ENCODE measurements around the gene ZNF385B. TPM values are rescaled to one million over a fixed set of nuclear protein-coding genes. Genes with fewer than 3 reads are reported as not detected.

ZNF385B gene
- total and polyA plus RNA-seq, 2 donors from 2014 or later: 5.9 to 10.9 TPM

GRCh38 chr2:179440642-179441251, 420.7 kb downstream of the ZNF385B start:
- DNase-seq (peak in 1 of 5 donors; percentile 25), FAIRE-seq (peak; percentile 74)
- H3K9ac ChIP-seq (ENCODE audit: low read length in 3 of 3): no peak overlapping the region
- H3K27ac ChIP-seq (ENCODE audit: low read depth in 2 of 2, low read length in 2 of 2): no peak overlapping the region
- H3K36me3 ChIP-seq (ENCODE audit: control insufficient read depth in 2 of 3, insufficient read depth in 3 of 3, low read length in 3 of 3): no peaks in the 10 kb centered on the region
- H3K27me3 ChIP-seq (ENCODE audit: control insufficient read depth, insufficient read depth, low read length): no peaks in the 10 kb centered on the region
- H3K4me1 ChIP-seq (ENCODE audit: control insufficient read depth in 2 of 3, insufficient read depth in 2 of 3, low read depth in 1 of 3, low read length in 3 of 3): peaks cover 0 to 4% (median 0%) of the 10 kb centered on the region in 3 donors
- intact Hi-C loops (cut with DNase I): loop anchor here (10.0 kb wide), 1 partner anchor 226 kb away; no protein-coding TSS in a partner anchor
- H3K4me3 ChIP-seq (ENCODE audit: low read length in 3 of 3): no peak overlapping the region
- TF ChIP-seq CTCF (IDR thresholded peaks at IDR 0.05; ENCODE audit: borderline replicate concordance, extremely low read depth, insufficient read depth): peak; percentile 39
- H3K9me3 ChIP-seq (ENCODE audit: control insufficient read depth in 2 of 3, insufficient read depth in 1 of 3, low read length in 3 of 3): no peaks in the 10 kb centered on the region

- H3K36me3 ChIP-seq (ENCODE audit: control insufficient read depth in 2 of 3, insufficient read depth in 3 of 3, low read length in 3 of 3): no peaks in the 10 kb centered on the region
- DNase-seq (peak in 2 of 5 donors; percentile 25 to 42), FAIRE-seq (no peak)
- no peak overlapping the region for H3K27ac ChIP-seq (ENCODE audit: low read depth in 2 of 2, low read length in 2 of 2)
- no peak for TF ChIP-seq CTCF (IDR thresholded peaks at IDR 0.05; ENCODE audit: borderline replicate concordance, extremely low read depth, insufficient read depth)
- H3K9ac ChIP-seq (ENCODE audit: low read length in 3 of 3): no peak overlapping the region
- no peaks in the 10 kb centered on the region for H3K9me3 ChIP-seq (ENCODE audit: control insufficient read depth in 2 of 3, insufficient read depth in 1 of 3, low read length in 3 of 3)
- intact Hi-C loops (cut with DNase I): no loop called here
- H3K4me1 ChIP-seq (ENCODE audit: control insufficient read depth in 2 of 3, insufficient read depth in 2 of 3, low read depth in 1 of 3, low read length in 3 of 3): peaks cover 0 to 4% (median 0%) of the 10 kb centered on the region in 3 donors
- no peak overlapping the region for H3K4me3 ChIP-seq (ENCODE audit: low read length in 3 of 3)
- H3K27me3 ChIP-seq (ENCODE audit: control insufficient read depth, insufficient read depth, low read length): no peaks in the 10 kb centered on the region
Observed at GRCh38 chr2:179438654-179439053, 422.8 kb downstream of the ZNF385B start.

GRCh38 chr2:179437430-179437829, 424.0 kb downstream of the ZNF385B start:
- H3K4me1 ChIP-seq (ENCODE audit: control insufficient read depth in 2 of 3, insufficient read depth in 2 of 3, low read depth in 1 of 3, low read length in 3 of 3): peaks cover 0 to 4% (median 0%) of the 10 kb centered on the region in 3 donors
- no peak overlapping the region for H3K27ac ChIP-seq (ENCODE audit: low read depth in 2 of 2, low read length in 2 of 2)
- no peak overlapping the region for H3K9ac ChIP-seq (ENCODE audit: low read length in 3 of 3)
- FAIRE-seq (no peak), DNase-seq (no peak)
- TF ChIP-seq CTCF (IDR thresholded peaks at IDR 0.05; ENCODE audit: borderline replicate concordance, extremely low read depth, insufficient read depth): no peak
- H3K36me3 ChIP-seq (ENCODE audit: control insufficient read depth in 2 of 3, insufficient read depth in 3 of 3, low read length in 3 of 3): no peaks in the 10 kb centered on the region
- H3K4me3 ChIP-seq (ENCODE audit: low read length in 3 of 3): no peak overlapping the region
- no peaks in the 10 kb centered on the region for H3K9me3 ChIP-seq (ENCODE audit: control insufficient read depth in 2 of 3, insufficient read depth in 1 of 3, low read length in 3 of 3)
- intact Hi-C loops (cut with DNase I): no loop called here
- H3K27me3 ChIP-seq (ENCODE audit: control insufficient read depth, insufficient read depth, low read length): no peaks in the 10 kb centered on the region
